Skin epidermis (tissue), 12 donors: ENCODE results near the gene PSMC5.
A peak's percentile ranks its signal among the peaks of the same experiment; 100 is the strongest.
"Not testable (repeated sequence)": the region's sequence is repeated elsewhere in the genome, so short reads cannot be mapped to it uniquely, and the experiment has no call there.

Experiments
- H3K27ac ChIP-seq, 21 experiments: fragments of 200-600 bp; sonication (generic) in 11 of 21; one replicate each; pipeline ENCODE4 v1.5.0; 2020; ENCODE audit warnings: mild to moderate bottlenecking in 3 of 21, inconsistent platforms in 2 of 21, moderate library complexity in 2 of 21
- H3K4me3 ChIP-seq, 7 experiments: fragments of 200-600 bp; sonication (generic) in 2 of 7; one replicate each; pipeline ENCODE4 v1.5.0; 2020; ENCODE audit warnings: inconsistent platforms in 2 of 7, mild to moderate bottlenecking in 2 of 7, moderate library complexity in 1 of 7

PSMC5 gene

DNA sequence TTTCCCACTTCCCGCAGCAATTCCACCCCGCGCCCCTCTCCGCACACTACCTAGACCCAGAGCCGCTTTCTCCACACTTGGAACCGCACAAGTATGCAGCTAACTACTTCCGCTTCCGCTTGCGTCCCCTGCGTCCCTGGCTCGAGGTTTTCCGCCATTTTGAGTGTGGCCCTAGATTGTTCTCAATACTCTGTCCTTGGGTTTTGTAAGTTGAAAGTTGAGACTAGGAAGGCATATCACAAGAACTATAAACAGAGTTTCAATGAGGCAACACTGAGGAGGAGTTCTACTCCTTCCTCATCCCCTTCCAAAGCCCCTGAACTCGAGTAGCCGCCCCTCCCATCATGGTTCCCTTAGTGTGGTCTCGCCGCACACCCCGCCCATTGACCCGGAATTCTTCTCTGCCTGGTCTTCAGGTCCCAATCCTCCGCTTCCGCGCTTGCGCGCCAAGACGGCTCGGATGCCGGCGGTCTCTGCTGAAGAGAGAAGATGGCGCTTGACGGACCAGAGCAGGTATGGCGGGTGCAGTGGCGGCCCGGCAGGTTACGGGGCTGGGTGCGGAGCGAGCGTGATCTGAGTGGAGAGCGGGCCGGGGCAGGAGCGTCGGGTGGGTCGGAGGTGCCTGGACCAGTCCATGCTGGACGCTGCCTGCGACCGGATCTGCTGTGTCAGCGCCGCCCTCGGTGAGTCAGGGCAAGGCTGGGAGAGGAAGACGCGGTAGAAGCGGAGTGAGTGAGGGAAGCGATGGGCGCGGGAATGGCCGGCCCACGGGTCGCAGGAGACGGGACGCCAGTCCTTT is at the start of gene PSMC5, which contains the start of gene FTSJ3:
PSMC5 (plus strand) TSS at position 430 of the 799 bp plus-strand sequence; CDS start at position 490, 60 bp downstream.
FTSJ3 (minus strand) TSS at position 662 of the 799 bp plus-strand sequence. CDS start 761 bp downstream, outside the sequence.
- H3K4me3 ChIP-seq = peak within 1 kb of the TSS; percentile 75 to 85 (median 81)
- H3K27ac ChIP-seq = peak within 1 kb of the TSS; percentile 55 to 99 (median 96)

DNA sequence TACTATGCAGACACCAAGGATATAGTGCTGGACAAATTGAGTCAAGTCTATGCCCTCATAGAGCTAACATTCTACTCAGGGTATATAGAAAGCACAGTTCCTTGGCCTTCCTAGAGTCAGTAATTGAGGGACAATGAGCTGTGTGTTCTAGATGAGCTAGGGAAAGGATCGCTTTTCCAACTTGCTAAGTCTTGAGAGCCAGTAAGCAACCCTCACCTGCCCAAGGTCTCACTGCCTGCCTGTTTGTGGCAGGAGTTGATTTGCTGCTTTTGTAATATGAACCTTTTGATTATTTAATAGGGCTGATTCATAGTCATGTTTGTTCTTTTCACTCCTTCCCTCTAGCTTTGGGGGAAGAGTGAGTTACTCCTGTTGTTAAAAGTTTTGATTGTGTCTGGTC is 46.7 kb upstream of the PSMC5 start:
- Histone ChIP-seq H3K27ac (peak overlapping the region in 6 of 21 experiments; percentile 17 to 37 (median 28)), H3K4me3 (no peak overlapping the region)

DNA sequence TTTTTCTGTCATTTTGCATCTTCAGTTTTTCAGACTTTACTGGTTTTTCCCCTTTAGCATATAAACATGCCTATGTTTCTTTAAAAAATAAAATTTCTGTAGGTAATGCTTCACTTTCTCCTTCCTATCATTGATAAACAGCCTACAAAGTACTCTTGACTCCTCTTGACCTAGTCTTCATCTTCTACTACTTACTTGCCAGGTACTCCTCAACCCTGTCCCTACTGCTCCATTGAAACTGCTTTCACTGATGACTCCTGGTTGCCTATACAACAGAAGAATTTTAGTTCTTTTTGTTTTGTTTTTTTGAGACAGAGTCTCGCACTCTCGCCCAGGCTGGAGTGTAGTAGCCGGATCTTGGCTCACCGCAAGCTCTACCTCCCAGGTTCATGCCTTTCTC is 46.3 kb upstream of the PSMC5 start:
- peak overlapping the region in 5 of 21 experiments; percentile 22 to 60 (median 29) for H3K27ac ChIP-seq
- H3K4me3 ChIP-seq = no peak overlapping the region

DNA sequence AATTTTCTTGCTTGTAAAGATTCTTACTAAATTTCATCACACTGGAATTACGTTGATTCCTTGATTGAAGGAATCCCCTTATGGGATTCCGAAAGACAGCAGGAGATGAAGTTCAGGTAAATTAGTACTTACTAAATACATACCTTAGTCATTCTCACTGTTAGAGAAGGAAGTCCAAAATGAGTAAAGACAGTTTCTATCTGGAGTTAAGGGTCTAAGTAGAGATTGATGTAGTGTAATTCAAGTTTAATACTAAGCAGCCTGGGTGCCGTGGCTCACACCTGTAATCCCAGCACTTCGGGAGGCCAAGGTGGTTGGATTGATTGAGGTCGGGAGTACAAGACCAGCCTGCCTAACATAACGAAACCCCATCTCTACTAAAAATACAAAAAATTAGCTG is 43.7 kb upstream of the PSMC5 start:
- Histone ChIP-seq H3K4me3 (no peak overlapping the region), H3K27ac (no peak overlapping the region)

DNA sequence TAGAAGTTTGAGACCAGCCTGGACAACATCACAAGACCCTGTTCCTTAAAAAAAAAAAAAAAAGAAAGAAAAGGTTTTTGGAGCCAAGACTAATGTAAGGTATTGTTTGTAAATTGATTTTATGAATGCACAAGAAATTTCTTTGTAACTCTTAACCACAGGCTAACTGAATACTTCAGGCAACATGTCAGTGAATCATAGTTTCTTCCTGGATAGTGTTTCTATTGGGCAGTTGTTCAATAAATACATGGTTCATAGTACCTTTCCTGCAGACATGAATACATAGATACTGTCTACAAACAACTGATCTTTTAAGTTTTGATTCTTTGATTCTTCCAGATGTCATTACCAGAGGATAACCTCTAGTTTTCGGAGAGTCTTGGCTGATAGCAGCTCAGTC is 41.7 kb upstream of the PSMC5 start:
- Histone ChIP-seq H3K27ac (peak overlapping the region in 1 of 21 experiments; percentile 19), H3K4me3 (no peak overlapping the region)

DNA sequence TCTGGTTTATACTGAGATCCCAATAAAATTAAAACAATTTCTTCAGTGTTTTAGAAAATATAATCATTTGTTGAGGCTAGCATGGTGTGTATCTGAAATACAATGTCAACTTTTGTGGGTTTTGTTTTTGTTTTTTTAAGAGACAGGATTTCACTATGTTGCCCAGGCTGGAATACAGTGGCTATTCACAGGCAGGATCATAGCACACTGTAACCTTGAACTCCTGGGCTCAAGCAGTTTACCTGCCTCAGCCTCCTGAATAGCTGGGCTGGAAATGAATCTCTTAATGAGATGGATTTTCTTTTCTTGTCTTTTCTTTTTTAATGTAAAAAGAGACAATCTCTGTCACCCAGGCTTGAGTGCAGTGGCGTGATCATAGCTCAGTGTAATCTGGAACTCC is 41.1 kb upstream of the PSMC5 start:
- Histone ChIP-seq H3K4me3 (no peak overlapping the region), H3K27ac (peak overlapping the region in 1 of 21 experiments; percentile 19)

- Histone ChIP-seq H3K4me3 (no peak overlapping the region), H3K27ac (no peak overlapping the region)
These were observed 40.1 kb upstream of the PSMC5 start for GRCh38 chr17:63786971-63787711.

DNA sequence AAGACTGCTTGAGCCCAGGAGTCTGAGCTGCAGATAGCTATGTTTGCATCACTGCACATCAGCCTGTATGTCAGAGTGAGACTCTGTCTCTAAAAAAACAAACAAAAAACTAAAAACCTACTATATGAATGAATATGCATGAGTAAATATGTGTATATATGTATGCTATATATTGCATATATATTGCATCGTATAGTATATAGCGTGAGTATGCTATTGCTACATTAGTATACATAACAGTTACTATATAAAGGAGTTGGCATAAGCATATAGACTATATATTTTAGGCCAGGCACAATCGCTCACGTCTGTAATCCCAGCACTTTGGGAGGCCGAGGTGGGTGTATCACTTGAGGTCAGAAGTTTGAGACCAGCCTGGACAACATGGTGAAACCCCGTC is 37.2 kb upstream of the PSMC5 start:
- no peak overlapping the region for H3K4me3 ChIP-seq
- H3K27ac ChIP-seq = no peak overlapping the region

DNA sequence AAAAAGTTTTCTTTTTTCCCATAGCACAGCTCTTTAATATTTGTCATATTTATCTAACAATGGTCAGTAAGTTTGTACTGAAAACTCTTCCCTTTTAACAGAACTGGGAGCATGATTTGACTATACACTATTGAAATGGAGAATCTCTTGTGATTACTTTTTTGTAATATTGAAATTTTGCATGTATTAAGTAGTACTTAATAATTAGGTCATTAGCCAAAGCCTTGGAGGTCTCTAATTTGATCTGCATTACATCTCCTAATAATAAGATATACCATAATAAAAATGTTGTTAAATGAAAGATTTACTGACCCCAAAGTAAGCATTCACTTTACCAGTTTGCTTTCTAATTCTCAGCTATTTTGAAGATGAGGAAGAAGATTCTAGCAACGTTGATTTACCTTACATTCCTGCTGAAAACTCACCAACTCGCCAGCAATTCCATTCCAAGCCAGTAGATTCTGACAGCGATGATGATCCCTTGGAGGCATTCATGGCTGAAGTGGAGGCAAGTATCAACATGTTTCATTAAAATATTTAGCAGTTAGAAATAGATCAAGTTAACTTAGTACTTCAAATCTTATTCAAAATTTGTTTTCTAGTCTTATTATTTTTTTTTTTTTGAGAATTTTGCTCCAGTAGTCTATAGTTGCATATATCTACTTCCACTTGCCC is 35.0 kb upstream of the PSMC5 start:
- H3K27ac ChIP-seq = no peak overlapping the region
- no peak overlapping the region for H3K4me3 ChIP-seq

DNA sequence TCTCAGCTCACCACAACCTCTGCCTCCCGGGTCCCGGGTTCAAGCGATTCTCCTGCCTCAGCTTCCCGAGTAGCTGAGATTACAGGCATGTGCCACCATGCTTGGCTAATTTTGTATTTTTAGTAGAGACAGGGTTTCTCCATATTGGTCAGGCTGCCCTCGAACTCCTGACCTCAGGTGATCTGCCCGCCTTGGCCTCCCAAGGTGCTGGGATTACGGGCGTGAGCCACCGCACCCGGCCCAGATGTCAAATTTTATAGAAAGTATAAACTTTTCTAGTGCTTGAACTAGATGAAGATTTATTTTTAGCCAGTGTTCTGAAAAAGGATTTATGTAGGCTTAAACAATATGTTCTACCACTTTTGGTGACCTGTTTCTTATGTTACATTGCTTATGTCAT is 30.9 kb upstream of the PSMC5 start:
- H3K4me3 ChIP-seq, H3K27ac ChIP-seq: not testable (repeated sequence)

- Histone ChIP-seq H3K4me3 (no peak overlapping the region), H3K27ac (no peak overlapping the region)
These were observed 28.6 kb upstream of the PSMC5 start for GRCh38 chr17:63798572-63799106.

DNA sequence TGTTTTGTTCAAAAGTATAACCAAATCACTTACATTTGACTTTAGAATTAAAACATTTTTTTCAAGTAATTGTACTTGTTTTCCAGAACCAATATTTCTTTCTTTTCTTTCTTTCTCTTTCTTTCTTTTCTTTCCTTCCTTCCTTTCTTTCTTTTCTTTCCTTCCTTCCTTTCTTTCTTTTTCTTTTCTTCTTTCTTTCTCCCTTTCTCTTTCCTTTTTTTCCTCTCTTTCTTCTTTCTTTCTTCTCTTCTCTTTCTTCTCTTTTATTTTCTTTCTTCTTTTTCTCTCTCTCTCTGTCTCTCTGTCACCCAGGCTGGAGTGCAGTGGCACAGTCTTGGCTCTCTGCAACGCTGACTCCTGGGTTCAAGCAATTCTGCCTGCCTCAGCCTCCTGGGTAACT is 26.4 kb upstream of the PSMC5 start:
- Histone ChIP-seq H3K27ac (no peak overlapping the region), H3K4me3 (no peak overlapping the region)

DNA sequence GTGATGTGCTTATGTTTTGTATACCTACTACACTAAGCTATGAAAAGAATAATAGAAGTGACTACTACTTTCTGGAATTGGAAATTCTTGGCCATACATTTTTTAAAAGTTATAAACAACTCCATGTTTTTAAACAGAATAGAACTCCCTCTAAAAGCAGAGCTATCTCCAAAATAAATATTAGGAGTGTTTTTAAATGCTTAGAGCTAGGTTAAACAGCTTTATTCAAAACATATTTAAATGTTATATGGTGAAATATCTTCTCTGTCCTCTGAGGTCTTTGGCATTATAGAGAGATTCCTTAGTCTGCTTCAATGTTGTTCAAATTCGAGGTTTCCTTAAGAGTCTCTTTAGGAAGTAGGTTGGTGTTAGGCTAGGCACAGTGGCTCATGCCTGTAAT is 22.9 kb upstream of the PSMC5 start:
- Histone ChIP-seq H3K4me3 (no peak overlapping the region), H3K27ac (no peak overlapping the region)

DNA sequence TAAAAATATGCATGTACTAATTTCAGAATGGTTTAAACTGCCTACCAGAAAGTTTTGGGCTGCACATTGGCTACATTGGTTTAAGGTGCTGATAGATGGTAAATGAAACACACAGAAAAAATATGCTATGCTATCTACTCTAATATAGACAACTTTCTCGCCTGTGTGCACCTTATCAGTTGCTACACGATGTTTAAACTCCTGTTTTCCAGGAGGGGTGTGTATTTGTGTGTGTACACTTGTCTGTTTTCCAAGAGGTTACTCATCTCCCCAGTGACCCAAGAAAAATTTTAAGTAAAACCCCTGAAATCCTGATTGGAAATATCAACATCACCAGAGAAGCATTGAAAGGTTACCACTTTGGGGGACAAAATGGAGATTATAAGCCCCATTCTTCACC is 21.6 kb upstream of the PSMC5 start:
- Histone ChIP-seq H3K27ac (no peak overlapping the region), H3K4me3 (no peak overlapping the region)

- Histone ChIP-seq H3K27ac (no peak overlapping the region), H3K4me3 (no peak overlapping the region)
These were observed 17.3 kb upstream of the PSMC5 start for GRCh38 chr17:63809970-63810369.

DNA sequence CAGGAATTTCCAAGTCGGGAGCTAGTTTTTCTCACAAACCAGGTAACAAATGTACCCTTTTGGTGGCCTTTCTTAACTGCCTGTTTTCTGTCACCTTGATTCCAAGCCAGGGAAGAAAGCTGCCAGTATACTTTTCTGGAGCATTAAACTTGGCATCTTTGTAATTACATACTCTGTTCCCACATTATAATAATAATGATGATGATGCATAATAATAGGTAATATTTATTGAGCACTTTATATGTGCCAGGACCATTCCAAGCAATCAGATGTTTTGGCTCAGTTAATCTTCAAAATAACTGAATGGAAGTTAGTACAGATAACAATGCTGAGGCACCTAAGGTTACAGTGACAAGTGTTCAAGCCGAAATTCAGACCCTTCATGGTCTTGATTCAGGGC is 11.1 kb upstream of the PSMC5 start:
- H3K27ac ChIP-seq = no peak overlapping the region

DNA sequence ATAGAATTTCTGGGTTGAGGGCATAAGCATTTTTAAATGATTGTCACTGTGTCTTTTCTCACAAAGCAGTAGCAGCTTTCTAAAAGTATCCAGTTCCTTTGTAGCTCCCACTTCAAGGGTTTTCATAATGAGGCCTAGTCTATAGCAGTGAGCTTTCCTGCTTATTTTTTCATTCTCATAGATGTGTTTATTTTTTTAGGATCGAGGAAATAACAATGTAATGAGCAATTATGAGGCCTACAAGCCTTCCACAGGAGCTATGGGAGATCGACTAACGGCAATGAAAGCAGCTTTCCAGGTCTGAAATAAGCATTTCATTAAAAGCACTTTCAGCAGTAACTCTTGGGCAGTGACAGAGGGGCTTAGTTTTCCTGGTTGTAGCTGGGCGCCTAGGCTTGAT is 10.6 kb upstream of the PSMC5 start:
- H3K27ac ChIP-seq = no peak overlapping the region
- H3K4me3 ChIP-seq = no peak overlapping the region

More for the DNA sequence above, 11.1 kb upstream of the PSMC5 start:
- no peak overlapping the region for H3K4me3 ChIP-seq

DNA sequence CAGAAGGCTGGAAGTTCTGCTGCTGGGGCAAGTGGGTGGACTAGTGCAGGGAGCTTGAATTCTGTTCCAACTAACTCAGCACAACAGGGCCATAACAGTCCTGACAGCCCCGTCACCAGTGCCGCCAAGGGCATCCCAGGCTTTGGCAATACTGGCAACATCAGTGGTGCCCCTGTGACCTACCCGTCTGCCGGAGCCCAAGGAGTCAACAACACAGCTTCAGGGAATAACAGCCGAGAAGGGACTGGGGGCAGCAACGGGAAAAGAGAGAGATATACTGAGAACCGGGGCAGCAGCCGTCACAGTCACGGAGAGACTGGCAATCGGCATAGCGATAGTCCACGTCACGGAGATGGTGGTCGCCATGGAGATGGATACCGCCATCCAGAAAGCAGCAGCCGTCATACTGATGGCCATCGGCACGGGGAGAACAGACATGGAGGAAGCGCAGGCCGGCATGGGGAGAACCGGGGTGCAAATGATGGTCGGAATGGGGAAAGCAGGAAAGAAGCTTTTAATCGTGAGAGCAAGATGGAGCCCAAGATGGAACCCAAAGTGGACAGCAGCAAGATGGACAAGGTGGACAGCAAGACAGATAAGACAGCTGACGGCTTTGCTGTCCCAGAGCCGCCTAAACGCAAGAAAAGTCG is 9.4 kb upstream of the PSMC5 start:
- H3K27ac ChIP-seq = no peak overlapping the region
- no peak overlapping the region for H3K4me3 ChIP-seq

DNA sequence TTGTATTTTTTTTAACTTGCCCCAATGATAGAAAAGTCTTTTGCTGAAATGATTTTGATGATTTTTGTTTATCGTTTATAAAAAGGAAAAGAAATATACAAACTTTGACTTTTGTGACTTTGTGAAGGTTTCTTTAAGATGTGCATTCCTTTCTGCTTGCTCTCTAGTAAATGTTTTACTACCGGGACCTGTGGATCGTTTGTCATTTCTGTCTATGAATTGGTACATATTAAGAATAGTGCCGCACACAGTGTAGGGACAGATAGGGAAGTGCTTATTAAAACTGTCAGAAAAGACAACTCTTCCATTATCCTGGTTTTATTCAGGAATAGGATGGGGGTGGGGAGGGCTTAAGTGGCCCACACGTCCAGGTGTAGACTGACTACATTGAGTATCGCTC is 8.1 kb upstream of the PSMC5 start:
- no peak overlapping the region for H3K4me3 ChIP-seq
- H3K27ac ChIP-seq = peak overlapping the region in 1 of 21 experiments; percentile 0
